OCI-LY1 (cell line): ENCODE measurements around the gene CADM1.

Source experiments
- H2AFZ ChIP-seq: fragments of 200-600 bp; sonication (generic), shearing (Covaris generic); 2 replicates; pipeline ENCODE4 v1.6.0; 2014; ENCODE audit warnings: antibody characterized with exemption, mild to moderate bottlenecking, low read length
- H3F3A ChIP-seq: fragments of 200-600 bp; sonication (generic), shearing (Covaris generic); 2 replicates; pipeline ENCODE4 v1.6.0; 2014; ENCODE audit warnings: mild to moderate bottlenecking, antibody characterized with exemption, low read length, moderate library complexity; ENCODE audit not compliant: insufficient read depth
- H3K27ac ChIP-seq: fragments of 200-600 bp; sonication (generic); 2 replicates; pipeline ENCODE4 v1.5.1; 2014; ENCODE audit warnings: low read length, mixed run types, mild to moderate bottlenecking, low read depth; ENCODE audit not compliant: poor library complexity, severe bottlenecking
- H3K27me3 ChIP-seq: fragments of 200-600 bp; sonication (generic); 2 replicates; pipeline ENCODE4 v1.6.0; 2014; ENCODE audit warnings: antibody characterized with exemption, mild to moderate bottlenecking, low read length, moderate library complexity; ENCODE audit not compliant: insufficient read depth
- H3K36me3 ChIP-seq: fragments of 200-600 bp; sonication (generic); 2 replicates; pipeline ENCODE4 v1.6.1; 2014; ENCODE audit warnings: mild to moderate bottlenecking, antibody characterized with exemption, low read length, moderate library complexity, mixed read lengths; ENCODE audit not compliant: insufficient read depth
- H3K4me1 ChIP-seq: fragments of 200-600 bp; sonication (generic); 2 replicates; pipeline ENCODE4 v1.5.1; 2014; ENCODE audit warnings: mild to moderate bottlenecking, low read length, moderate library complexity; ENCODE audit not compliant: insufficient read depth, severe bottlenecking
- H3K4me2 ChIP-seq: fragments of 200-600 bp; sonication (generic), shearing (Covaris generic); 2 replicates; pipeline ENCODE4 v1.6.1; 2014; ENCODE audit warnings: low read length
- H3K4me3 ChIP-seq: fragments of 200-600 bp; sonication (generic); 2 replicates; pipeline ENCODE4 v1.5.1; 2014; ENCODE audit warnings: low read length, low read depth, mild to moderate bottlenecking, mixed read lengths; ENCODE audit not compliant: poor library complexity, severe bottlenecking
- H3K79me2 ChIP-seq: fragments of 200-600 bp; shearing (Covaris generic); 2 replicates; pipeline ENCODE4 v1.6.1; 2016; ENCODE audit warnings: mixed run types, low read length, mixed read lengths; ENCODE audit not compliant: insufficient read depth
- H3K9ac ChIP-seq: fragments of 200-600 bp; sonication (generic), shearing (Covaris generic); 2 replicates; pipeline ENCODE4 v1.6.1; 2014; ENCODE audit warnings: mild to moderate bottlenecking, low read length, mixed read lengths
- H3K9me2 ChIP-seq: fragments of 200-600 bp; sonication (generic), shearing (Covaris generic); 2 replicates; pipeline ENCODE4 v1.6.1; 2014; ENCODE audit warnings: low read depth, mild to moderate bottlenecking, low read length, mixed read lengths
- H3K9me3 ChIP-seq: fragments of 200-600 bp; shearing (Covaris generic); 2 replicates; pipeline ENCODE4 v1.6.1; 2014; ENCODE audit warnings: low read length, mixed read lengths
- H4K20me1 ChIP-seq: fragments of 200-600 bp; sonication (generic), shearing (Covaris generic); 2 replicates; pipeline ENCODE4 v1.6.0; 2016; ENCODE audit warnings: mild to moderate bottlenecking, low read length; ENCODE audit not compliant: insufficient read depth
- CTCF ChIP-seq: fragments of 200-600 bp; sonication (generic), shearing (Covaris generic); IDR thresholded peaks from 2 replicates; pipeline ENCODE4 v1.5.1; 2017; ENCODE audit warnings: mild to moderate bottlenecking, antibody characterized with exemption, low read length, moderate library complexity, mixed read lengths
- EZH2 ChIP-seq: fragments of 200-600 bp; sonication (generic), shearing (Covaris generic); IDR thresholded peaks from 2 replicates; pipeline ENCODE4 v1.8.0; 2017; ENCODE audit warnings: borderline replicate concordance, mixed run types, mild to moderate bottlenecking, antibody characterized with exemption, low read length, moderate library complexity, mixed read lengths

Gene CADM1

GRCh38 chr11:115322553-115323203, 181.5 kb downstream of the CADM1 start:
- TF ChIP-seq CTCF: no peak
- TF ChIP-seq EZH2: no peak
- Histone ChIP-seq H3K9ac (no peak overlapping the region), H2AFZ (no peak overlapping the region), H3K4me1 (peaks cover 13% of the 10 kb centered on the region), H4K20me1 (no peaks in the 10 kb centered on the region), H3K9me2 (no peaks in the 10 kb centered on the region), H3K79me2 (no peaks in the 10 kb centered on the region), H3K9me3 (no peaks in the 10 kb centered on the region), H3F3A (no peaks in the 10 kb centered on the region), H3K4me3 (no peak overlapping the region), H3K27ac (no peak overlapping the region), H3K36me3 (no peaks in the 10 kb centered on the region), H3K4me2 (no peak overlapping the region), H3K27me3 (no peaks in the 10 kb centered on the region)

- Histone ChIP-seq H4K20me1 (no peaks in the 10 kb centered on the region), H3F3A (no peaks in the 10 kb centered on the region), H3K9me2 (no peaks in the 10 kb centered on the region), H2AFZ (no peak overlapping the region), H3K36me3 (no peaks in the 10 kb centered on the region), H3K9ac (no peak overlapping the region), H3K9me3 (no peaks in the 10 kb centered on the region), H3K4me2 (no peak overlapping the region), H3K4me3 (no peak overlapping the region), H3K27me3 (no peaks in the 10 kb centered on the region), H3K4me1 (peaks cover 21% of the 10 kb centered on the region), H3K27ac (no peak overlapping the region), H3K79me2 (no peaks in the 10 kb centered on the region)
- TF ChIP-seq CTCF: no peak
- no peak for TF ChIP-seq EZH2
Measured at GRCh38 chr11:115321605-115322289, 182.5 kb downstream of the CADM1 start.

GRCh38 chr11:115317277-115318185, 186.7 kb downstream of the CADM1 start:
- Histone ChIP-seq H3K9ac (no peak overlapping the region), H3K36me3 (no peaks in the 10 kb centered on the region), H4K20me1 (no peaks in the 10 kb centered on the region), H3K9me3 (no peaks in the 10 kb centered on the region), H3K79me2 (no peaks in the 10 kb centered on the region), H3K27me3 (no peaks in the 10 kb centered on the region), H3F3A (no peaks in the 10 kb centered on the region), H3K4me2 (no peak overlapping the region), H3K4me3 (no peak overlapping the region), H3K27ac (no peak overlapping the region), H2AFZ (no peak overlapping the region), H3K4me1 (peaks cover 9% of the 10 kb centered on the region), H3K9me2 (no peaks in the 10 kb centered on the region)
- no peak for TF ChIP-seq CTCF
- no peak for TF ChIP-seq EZH2
